ENCODE results near the gene NME2.
"Not testable (repeated sequence)": the region's sequence is repeated elsewhere in the genome, so short reads cannot be mapped to it uniquely, and the experiment has no call there.

Gene NME2

GRCh38 chr17:51121620-51122472, 44.4 kb upstream of the NME2 start:
- no peak for TF ChIP-seq YY1 (IDR thresholded peaks at IDR 0.05; ENCODE audit: insufficient read depth, insufficient read length)
- no peak for DNase-seq (ENCODE audit: low read depth, low spot score)
- peak overlapping the region; percentile 90 for H3K9ac ChIP-seq (ENCODE audit: insufficient read length, low read depth)
- H3K27me3 ChIP-seq (ENCODE audit: insufficient read depth, insufficient read length), result no peaks in the 10 kb centered on the region
- no peaks in the 10 kb centered on the region for H3K36me3 ChIP-seq (ENCODE audit: insufficient read depth, insufficient read length, low read length)
- H3K4me3 ChIP-seq (ENCODE audit: insufficient read length, low read depth), result peak overlapping the region; percentile 49
- H3K9me3 ChIP-seq (ENCODE audit: insufficient read depth, low read length), result no peaks in the 10 kb centered on the region
- no peaks in the 10 kb centered on the region for H3K4me1 ChIP-seq (ENCODE audit: insufficient read depth, insufficient read length)

- not testable (repeated sequence) for H3K4me1 ChIP-seq (ENCODE audit: insufficient read depth, insufficient read length); H3K9me3 ChIP-seq (ENCODE audit: insufficient read depth, low read length); DNase-seq (ENCODE audit: low read depth, low spot score); H3K27me3 ChIP-seq (ENCODE audit: insufficient read depth, insufficient read length); H3K36me3 ChIP-seq (ENCODE audit: insufficient read depth, insufficient read length, low read length)
- H3K4me3 ChIP-seq (ENCODE audit: insufficient read length, low read depth), result peak overlapping the region; percentile 49
- peak overlapping the region; percentile 53 for H3K9ac ChIP-seq (ENCODE audit: insufficient read length, low read depth)
Measured at GRCh38 chr17:51122473-51123115, 43.6 kb upstream of the NME2 start.

GRCh38 chr17:51124640-51125503, 41.3 kb upstream of the NME2 start:
- H3K27me3 ChIP-seq (ENCODE audit: insufficient read depth, insufficient read length), result no peaks in the 10 kb centered on the region
- H3K36me3 ChIP-seq (ENCODE audit: insufficient read depth, insufficient read length, low read length), result no peaks in the 10 kb centered on the region
- no peak overlapping the region for H3K4me3 ChIP-seq (ENCODE audit: insufficient read length, low read depth)
- H3K9ac ChIP-seq (ENCODE audit: insufficient read length, low read depth), result no peak overlapping the region
- no peak for DNase-seq (ENCODE audit: low read depth, low spot score)
- TF ChIP-seq SUZ12 (IDR thresholded peaks at IDR 0.05; ENCODE audit: extremely low read depth, insufficient read depth, insufficient read length) (no peak), YY1 (IDR thresholded peaks at IDR 0.05; ENCODE audit: insufficient read depth, insufficient read length) (no peak), ZNF274 (IDR thresholded peaks at IDR 0.05; ENCODE audit: low read depth, low read length) (no peak)
- H3K9me3 ChIP-seq (ENCODE audit: insufficient read depth, low read length), result no peaks in the 10 kb centered on the region
- H3K4me1 ChIP-seq (ENCODE audit: insufficient read depth, insufficient read length), result no peaks in the 10 kb centered on the region

DNA sequence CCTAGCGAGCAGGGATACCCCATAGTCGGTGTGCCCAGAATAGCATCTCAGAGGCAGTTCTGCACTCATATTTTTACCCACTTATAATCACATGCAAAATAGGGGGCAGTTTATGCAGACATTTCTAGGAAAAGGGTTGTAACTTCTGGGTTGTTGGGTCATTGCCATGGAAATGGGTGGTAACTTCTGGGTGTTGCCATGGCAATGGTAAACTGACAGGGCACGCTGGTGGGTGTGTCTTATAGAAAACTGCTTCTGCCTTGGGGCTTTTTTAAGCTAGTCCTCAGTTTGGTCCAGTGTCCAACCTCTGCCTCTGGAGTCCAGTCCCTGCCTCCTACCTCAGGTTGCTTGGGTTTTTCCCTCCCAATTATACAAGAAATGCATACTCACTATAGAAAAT, 38.1 kb upstream of the NME2 start:
- Histone ChIP-seq H3K9ac (ENCODE audit: insufficient read length, low read depth) (no peak overlapping the region), H3K4me1 (ENCODE audit: insufficient read depth, insufficient read length) (no peaks in the 10 kb centered on the region), H3K27me3 (ENCODE audit: insufficient read depth, insufficient read length) (no peaks in the 10 kb centered on the region), H3K4me3 (ENCODE audit: insufficient read length, low read depth) (no peak overlapping the region), H3K9me3 (ENCODE audit: insufficient read depth, low read length) (no peaks in the 10 kb centered on the region), H3K36me3 (ENCODE audit: insufficient read depth, insufficient read length, low read length) (no peaks in the 10 kb centered on the region)
- DNase-seq (ENCODE audit: low read depth, low spot score), result no peak
- TF ChIP-seq YY1 (IDR thresholded peaks at IDR 0.05; ENCODE audit: insufficient read depth, insufficient read length) (no peak), ZNF274 (IDR thresholded peaks at IDR 0.05; ENCODE audit: low read depth, low read length) (no peak), SUZ12 (IDR thresholded peaks at IDR 0.05; ENCODE audit: extremely low read depth, insufficient read depth, insufficient read length) (no peak)

DNA sequence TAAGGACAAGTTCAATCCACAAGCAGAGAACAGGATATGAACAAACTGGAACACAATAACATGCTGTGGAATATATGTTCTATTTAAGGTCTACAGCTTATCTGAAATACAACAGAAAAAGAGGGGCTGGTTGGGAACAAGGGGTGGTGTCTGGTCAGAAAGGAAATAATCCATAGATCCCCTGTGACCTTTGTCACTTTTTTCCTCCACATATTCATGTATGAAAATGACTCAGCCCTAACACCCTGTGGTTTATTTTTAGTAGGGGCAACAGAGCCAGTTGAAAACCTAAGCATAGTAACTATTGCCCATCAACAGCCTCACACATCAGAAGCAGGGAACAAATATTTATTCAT, 33.3 kb upstream of the NME2 start:
- no peaks in the 10 kb centered on the region for H3K4me1 ChIP-seq (ENCODE audit: insufficient read depth, insufficient read length)
- TF ChIP-seq YY1 (IDR thresholded peaks at IDR 0.05; ENCODE audit: insufficient read depth, insufficient read length), result no peak
- TF ChIP-seq ZNF274 (IDR thresholded peaks at IDR 0.05; ENCODE audit: low read depth, low read length), result no peak
- no peak for TF ChIP-seq SUZ12 (IDR thresholded peaks at IDR 0.05; ENCODE audit: extremely low read depth, insufficient read depth, insufficient read length)
- no peak overlapping the region for H3K4me3 ChIP-seq (ENCODE audit: insufficient read length, low read depth)
- H3K27me3 ChIP-seq (ENCODE audit: insufficient read depth, insufficient read length), result no peaks in the 10 kb centered on the region
- H3K9me3 ChIP-seq (ENCODE audit: insufficient read depth, low read length), result no peaks in the 10 kb centered on the region
- no peak overlapping the region for H3K9ac ChIP-seq (ENCODE audit: insufficient read length, low read depth)
- H3K36me3 ChIP-seq (ENCODE audit: insufficient read depth, insufficient read length, low read length), result no peaks in the 10 kb centered on the region
- DNase-seq (ENCODE audit: low read depth, low spot score), result no peak

DNA sequence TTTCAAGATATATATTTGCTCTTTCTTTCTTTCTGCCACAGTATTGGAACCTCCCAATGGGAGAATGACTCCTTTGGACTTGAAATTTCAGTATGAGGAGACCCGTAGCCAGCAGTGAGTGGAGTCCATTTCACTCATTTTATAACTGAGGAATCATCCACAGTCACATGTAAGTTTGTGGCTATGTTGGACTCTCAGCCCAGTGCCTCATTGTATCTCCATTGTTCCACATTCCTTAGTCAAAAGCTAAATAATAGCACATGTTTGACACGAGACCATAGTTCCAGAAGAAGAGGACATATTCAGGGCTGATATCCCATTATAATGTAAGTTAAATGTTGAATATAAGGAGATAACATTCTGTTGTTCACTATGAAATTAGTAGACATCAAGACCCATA, 32.8 kb upstream of the NME2 start:
- H3K4me3 ChIP-seq (ENCODE audit: insufficient read length, low read depth), result no peak overlapping the region
- H3K9ac ChIP-seq (ENCODE audit: insufficient read length, low read depth), result no peak overlapping the region
- H3K27me3 ChIP-seq (ENCODE audit: insufficient read depth, insufficient read length), result no peaks in the 10 kb centered on the region
- H3K4me1 ChIP-seq (ENCODE audit: insufficient read depth, insufficient read length), result no peaks in the 10 kb centered on the region
- H3K36me3 ChIP-seq (ENCODE audit: insufficient read depth, insufficient read length, low read length), result no peaks in the 10 kb centered on the region
- TF ChIP-seq SUZ12 (IDR thresholded peaks at IDR 0.05; ENCODE audit: extremely low read depth, insufficient read depth, insufficient read length) (no peak), YY1 (IDR thresholded peaks at IDR 0.05; ENCODE audit: insufficient read depth, insufficient read length) (no peak), ZNF274 (IDR thresholded peaks at IDR 0.05; ENCODE audit: low read depth, low read length) (no peak)
- no peak for DNase-seq (ENCODE audit: low read depth, low spot score)
- H3K9me3 ChIP-seq (ENCODE audit: insufficient read depth, low read length), result no peaks in the 10 kb centered on the region

- TF ChIP-seq SUZ12 (IDR thresholded peaks at IDR 0.05; ENCODE audit: extremely low read depth, insufficient read depth, insufficient read length) (no peak), ZNF274 (IDR thresholded peaks at IDR 0.05; ENCODE audit: low read depth, low read length) (no peak), YY1 (IDR thresholded peaks at IDR 0.05; ENCODE audit: insufficient read depth, insufficient read length) (no peak)
- H3K9ac ChIP-seq (ENCODE audit: insufficient read length, low read depth), result no peak overlapping the region
- H3K36me3 ChIP-seq (ENCODE audit: insufficient read depth, insufficient read length, low read length), result no peaks in the 10 kb centered on the region
- H3K4me1 ChIP-seq (ENCODE audit: insufficient read depth, insufficient read length), result no peaks in the 10 kb centered on the region
- H3K9me3 ChIP-seq (ENCODE audit: insufficient read depth, low read length), result no peaks in the 10 kb centered on the region
- H3K4me3 ChIP-seq (ENCODE audit: insufficient read length, low read depth), result no peak overlapping the region
- DNase-seq (ENCODE audit: low read depth, low spot score), result no peak
- no peaks in the 10 kb centered on the region for H3K27me3 ChIP-seq (ENCODE audit: insufficient read depth, insufficient read length)
Measured at GRCh38 chr17:51135956-51136355, 30.3 kb upstream of the NME2 start.
